Measurements from ENCODE around the gene SCYL3. TPM values are rescaled to one million over a fixed set of nuclear protein-coding genes. Genes with fewer than 3 reads are reported as not detected.
"Not testable (repeated sequence)": the region's sequence is repeated elsewhere in the genome, so short reads cannot be mapped to it uniquely, and the experiment has no call there.

The SCYL3 gene
- total RNA-seq, 1 donor from 2014 or later = 10.8 TPM

- H3K27me3 Mint-ChIP-seq; DNase-seq; H3K4me3 Mint-ChIP-seq; H3K27ac Mint-ChIP-seq; H3K9me3 Mint-ChIP-seq; H3K36me3 Mint-ChIP-seq (ENCODE audit: low read depth); H3K4me1 Mint-ChIP-seq; intact Hi-C loops (cut with micrococcal nuclease): not testable (repeated sequence)
Observed at GRCh38 chr1:169918220-169918619, 24.5 kb upstream of the SCYL3 start.

GRCh38 chr1:169915150-169915549 lies 21.5 kb upstream of the SCYL3 start:
- DNase-seq = peak; percentile 48
- Mint-ChIP-seq H3K27ac (no peak overlapping the region), H3K9me3 (no peaks in the 10 kb centered on the region), H3K27me3 (no peaks in the 10 kb centered on the region), H3K4me3 (no peak overlapping the region), H3K4me1 (peaks cover 8% of the 10 kb centered on the region), H3K36me3 (ENCODE audit: low read depth) (no peaks in the 10 kb centered on the region)
- intact Hi-C loops (cut with micrococcal nuclease) = no loop called here

GRCh38 chr1:169914531-169914930 lies 20.8 kb upstream of the SCYL3 start:
- H3K9me3 Mint-ChIP-seq = no peaks in the 10 kb centered on the region
- intact Hi-C loops (cut with micrococcal nuclease) = no loop called here
- no peak overlapping the region for H3K4me3 Mint-ChIP-seq
- H3K36me3 Mint-ChIP-seq (ENCODE audit: low read depth) = no peaks in the 10 kb centered on the region
- H3K27ac Mint-ChIP-seq = no peak overlapping the region
- peak; percentile 3 for DNase-seq
- no peaks in the 10 kb centered on the region for H3K27me3 Mint-ChIP-seq
- H3K4me1 Mint-ChIP-seq = peaks cover 8% of the 10 kb centered on the region

GRCh38 chr1:169909499-169909898 lies 15.8 kb upstream of the SCYL3 start:
- peaks cover 18% of the 10 kb centered on the region for H3K4me1 Mint-ChIP-seq
- H3K36me3 Mint-ChIP-seq (ENCODE audit: low read depth) = no peaks in the 10 kb centered on the region
- no peak overlapping the region for H3K27ac Mint-ChIP-seq
- no peaks in the 10 kb centered on the region for H3K27me3 Mint-ChIP-seq
- intact Hi-C loops (cut with micrococcal nuclease) = loop anchor here (2.0 to 5.0 kb wide), 2 partner anchors 15 to 163 kb away; partner anchors contain the start of gene KIFAP3
- no peak overlapping the region for H3K4me3 Mint-ChIP-seq
- no peak for DNase-seq
- peaks cover 4% of the 10 kb centered on the region for H3K9me3 Mint-ChIP-seq

- H3K9me3 Mint-ChIP-seq = peaks cover 4% of the 10 kb centered on the region
- DNase-seq = no peak
- H3K4me3 Mint-ChIP-seq = no peak overlapping the region
- intact Hi-C loops (cut with micrococcal nuclease) = loop anchor here (5.0 kb wide), 1 partner anchor 165 kb away; the partner anchor contains the start of gene KIFAP3
- H3K27me3 Mint-ChIP-seq = peaks cover 3% of the 10 kb centered on the region
- H3K27ac Mint-ChIP-seq = no peak overlapping the region
- H3K36me3 Mint-ChIP-seq (ENCODE audit: low read depth) = no peaks in the 10 kb centered on the region
- peaks cover 27% of the 10 kb centered on the region for H3K4me1 Mint-ChIP-seq
Observed at GRCh38 chr1:169906938-169907337, 13.2 kb upstream of the SCYL3 start.

- Mint-ChIP-seq H3K27ac (no peak overlapping the region), H3K27me3 (peaks cover 13% of the 10 kb centered on the region), H3K4me1 (peaks cover 25% of the 10 kb centered on the region)
Observed at GRCh38 chr1:169904834-169905233, 11.1 kb upstream of the SCYL3 start.

GRCh38 chr1:169902751-169903150 lies 9.1 kb upstream of the SCYL3 start:
- Mint-ChIP-seq H3K4me1 (peaks cover 16% of the 10 kb centered on the region), H3K36me3 (ENCODE audit: low read depth) (no peaks in the 10 kb centered on the region), H3K27me3 (peaks cover 26% of the 10 kb centered on the region), H3K27ac (no peak overlapping the region), H3K4me3 (no peak overlapping the region), H3K9me3 (peaks cover 4% of the 10 kb centered on the region)
- no peak for DNase-seq
- intact Hi-C loops (cut with micrococcal nuclease) = no loop called here

More at GRCh38 chr1:169904834-169905233, 11.1 kb upstream of the SCYL3 start:
- Mint-ChIP-seq H3K9me3 (peaks cover 4% of the 10 kb centered on the region), H3K36me3 (ENCODE audit: low read depth) (no peaks in the 10 kb centered on the region), H3K4me3 (no peak overlapping the region)
- no peak for DNase-seq
- intact Hi-C loops (cut with micrococcal nuclease) = loop anchor here (5.0 kb wide), 1 partner anchor 167 kb away; the partner anchor contains the start of gene KIFAP3

- H3K9me3 Mint-ChIP-seq = peaks cover 4% of the 10 kb centered on the region
- H3K36me3 Mint-ChIP-seq (ENCODE audit: low read depth) = no peaks in the 10 kb centered on the region
Observed at GRCh38 chr1:169901115-169901514, 7.4 kb upstream of the SCYL3 start.

GRCh38 chr1:169900571-169900970 lies 6.9 kb upstream of the SCYL3 start:
- peaks cover 19% of the 10 kb centered on the region for H3K4me1 Mint-ChIP-seq

More at GRCh38 chr1:169901115-169901514, 7.4 kb upstream of the SCYL3 start:
- H3K27me3 Mint-ChIP-seq = peaks cover 35% of the 10 kb centered on the region
- intact Hi-C loops (cut with micrococcal nuclease) = no loop called here
- no peak overlapping the region for H3K4me3 Mint-ChIP-seq
- H3K27ac Mint-ChIP-seq = no peak overlapping the region
- H3K4me1 Mint-ChIP-seq = peaks cover 19% of the 10 kb centered on the region
- no peak for DNase-seq

GRCh38 chr1:169899519-169900217 lies 6.0 kb upstream of the SCYL3 start:
- no peak overlapping the region for H3K4me3 Mint-ChIP-seq
- H3K27ac Mint-ChIP-seq = no peak overlapping the region
- no peak for DNase-seq
- H3K9me3 Mint-ChIP-seq = peaks cover 3% of the 10 kb centered on the region
- intact Hi-C loops (cut with micrococcal nuclease) = no loop called here
- H3K4me1 Mint-ChIP-seq = peaks cover 21% of the 10 kb centered on the region
- H3K27me3 Mint-ChIP-seq = peaks cover 35% of the 10 kb centered on the region
- H3K36me3 Mint-ChIP-seq (ENCODE audit: low read depth) = no peaks in the 10 kb centered on the region

More at GRCh38 chr1:169900571-169900970, 6.9 kb upstream of the SCYL3 start:
- Mint-ChIP-seq H3K27me3 (peaks cover 35% of the 10 kb centered on the region), H3K9me3 (peaks cover 3% of the 10 kb centered on the region), H3K36me3 (ENCODE audit: low read depth) (no peaks in the 10 kb centered on the region), H3K27ac (no peak overlapping the region), H3K4me3 (no peak overlapping the region)
- intact Hi-C loops (cut with micrococcal nuclease) = no loop called here
- no peak for DNase-seq

- Mint-ChIP-seq H3K4me1 (peaks cover 29% of the 10 kb centered on the region), H3K27me3 (peaks cover 27% of the 10 kb centered on the region), H3K27ac (no peak overlapping the region), H3K9me3 (peaks cover 4% of the 10 kb centered on the region), H3K4me3 (no peak overlapping the region), H3K36me3 (ENCODE audit: low read depth) (peaks cover 5% of the 10 kb centered on the region)
- no peak for DNase-seq
- intact Hi-C loops (cut with micrococcal nuclease) = no loop called here
Observed at GRCh38 chr1:169896013-169896412, 2.3 kb upstream of the SCYL3 start.

- DNase-seq = no peak
- Mint-ChIP-seq H3K27ac (peak overlapping the region; percentile 98), H3K36me3 (ENCODE audit: low read depth) (peaks cover 7% of the 10 kb centered on the region), H3K27me3 (peaks cover 20% of the 10 kb centered on the region), H3K4me1 (peaks cover 38% of the 10 kb centered on the region), H3K9me3 (peaks cover 4% of the 10 kb centered on the region), H3K4me3 (peak overlapping the region; percentile 84)
- intact Hi-C loops (cut with micrococcal nuclease) = loop anchor here (1.0 to 5.0 kb wide), 9 partner anchors 14 to 1848 kb away; partner anchors contain the start of genes BLZF1, F5, GORAB and NME7
Observed at GRCh38 chr1:169894424-169895145, 889 bp upstream of the SCYL3 start.

- H3K27me3 Mint-ChIP-seq = peaks cover 12% of the 10 kb centered on the region
- intact Hi-C loops (cut with micrococcal nuclease) = loop anchor here (1.0 to 5.0 kb wide), 10 partner anchors 34 to 1888 kb away; partner anchors contain the start of genes BLZF1, F5, GORAB and KIFAP3
Observed at GRCh38 chr1:169892927-169893644, 610 bp downstream of the SCYL3 start.

More at GRCh38 chr1:169892927-169893644, 610 bp downstream of the SCYL3 start:
- peak overlapping the region; percentile 99 for H3K27ac Mint-ChIP-seq
- DNase-seq = no peak
- peaks cover 14% of the 10 kb centered on the region for H3K36me3 Mint-ChIP-seq (ENCODE audit: low read depth)
- peaks cover 4% of the 10 kb centered on the region for H3K9me3 Mint-ChIP-seq
- H3K4me1 Mint-ChIP-seq = peaks cover 46% of the 10 kb centered on the region
- peak overlapping the region; percentile 84 for H3K4me3 Mint-ChIP-seq
